ENCODE measurements around the gene MTMR10. TPM values are rescaled to one million over a fixed set of nuclear protein-coding genes. Genes with fewer than 3 reads are reported as not detected.

Gene MTMR10
- polyA plus RNA-seq, 1 donor from 2014 or later: 2.3 TPM

- H3K27me3 ChIP-seq (ENCODE audit: insufficient read depth, low read depth, low read length): no peaks in the 10 kb centered on the region
- H3K9me2 ChIP-seq (ENCODE audit: insufficient read depth, low read length): no peaks in the 10 kb centered on the region
- H3K27ac ChIP-seq (ENCODE audit: low read length): no peak overlapping the region
- H3F3A ChIP-seq (ENCODE audit: insufficient read depth, low read length, poor library complexity, severe bottlenecking): no peaks in the 10 kb centered on the region
- H3K4me3 ChIP-seq (ENCODE audit: low read length): no peak overlapping the region
- no peaks in the 10 kb centered on the region for H3K79me2 ChIP-seq (replicated peaks; ENCODE audit: insufficient read depth, low read length)
- H4K20me1 ChIP-seq (ENCODE audit: insufficient read depth): no peaks in the 10 kb centered on the region
- H3K9ac ChIP-seq (ENCODE audit: low read length): no peak overlapping the region
- no peaks in the 10 kb centered on the region for H3K36me3 ChIP-seq (ENCODE audit: insufficient read depth, low read length)
- no peaks in the 10 kb centered on the region for H3K9me3 ChIP-seq (ENCODE audit: low read length)
- H2AFZ ChIP-seq (ENCODE audit: low read depth, low read length): no peak overlapping the region
- TF ChIP-seq RAD21 (conservative IDR thresholded peaks at IDR 0.05) (no peak), CTCF (IDR thresholded peaks at IDR 0.05; ENCODE audit: poor library complexity, severe bottlenecking) (no peak), TAF1 (IDR thresholded peaks at IDR 0.05; ENCODE audit: low read depth) (no peak), EZH2 (IDR thresholded peaks at IDR 0.05; ENCODE audit: borderline replicate concordance, insufficient read depth, low read length, poor library complexity, severe bottlenecking) (no peak), REST (IDR thresholded peaks at IDR 0.05; ENCODE audit: borderline replicate concordance) (no peak), POLR2AphosphoS5 (IDR thresholded peaks at IDR 0.05) (no peak)
- no peak overlapping the region for H3K4me2 ChIP-seq (ENCODE audit: low read length)
These were observed 34.6 kb upstream of the MTMR10 start for GRCh38 chr15:31025996-31026395.

GRCh38 chr15:31024979-31025378, 33.6 kb upstream of the MTMR10 start:
- Histone ChIP-seq H3K36me3 (ENCODE audit: insufficient read depth, low read length) (no peaks in the 10 kb centered on the region), H3K79me2 (replicated peaks; ENCODE audit: insufficient read depth, low read length) (no peaks in the 10 kb centered on the region), H3K27ac (ENCODE audit: low read length) (no peak overlapping the region), H3F3A (ENCODE audit: insufficient read depth, low read length, poor library complexity, severe bottlenecking) (no peaks in the 10 kb centered on the region), H3K9me2 (ENCODE audit: insufficient read depth, low read length) (no peaks in the 10 kb centered on the region), H3K27me3 (ENCODE audit: insufficient read depth, low read depth, low read length) (no peaks in the 10 kb centered on the region), H2AFZ (ENCODE audit: low read depth, low read length) (no peak overlapping the region), H4K20me1 (ENCODE audit: insufficient read depth) (no peaks in the 10 kb centered on the region), H3K4me3 (ENCODE audit: low read length) (no peak overlapping the region), H3K9ac (ENCODE audit: low read length) (no peak overlapping the region), H3K9me3 (ENCODE audit: low read length) (no peaks in the 10 kb centered on the region), H3K4me2 (ENCODE audit: low read length) (no peak overlapping the region)
- TF ChIP-seq REST (IDR thresholded peaks at IDR 0.05; ENCODE audit: borderline replicate concordance) (no peak), RAD21 (conservative IDR thresholded peaks at IDR 0.05) (no peak), POLR2AphosphoS5 (IDR thresholded peaks at IDR 0.05) (no peak)

All from neural cell (in vitro differentiated cells).